ENCODE measurements around the gene KPNA6.
"Not testable (repeated sequence)": the region's sequence is repeated elsewhere in the genome, so short reads cannot be mapped to it uniquely, and the experiment has no call there.

GRCh38 chr1:32147799-32148198 is 39.9 kb downstream of the KPNA6 start:
- TF ChIP-seq SAP30 (IDR thresholded peaks at IDR 0.05; ENCODE audit: borderline replicate concordance, insufficient read depth, low read depth, low read length, poor library complexity, severe bottlenecking); ZNF140 (CRISPR knock-in tag; IDR thresholded peaks at IDR 0.05); EZH2 (IDR thresholded peaks at IDR 0.05; ENCODE audit: borderline replicate concordance, low read depth, low read length): not testable (repeated sequence)
